HEK293 (cell line): ENCODE results near the gene INTS15.
"Not testable (repeated sequence)": the region's sequence is repeated elsewhere in the genome, so short reads cannot be mapped to it uniquely, and the experiment has no call there.

Experiments used
- CTCF ChIA-PET: fragments of 350-600 bp; formaldehyde crosslinking; extraction: SDS; loops from one replicate; lab custom pipeline; 2021; ENCODE audit warnings: antibody characterized with exemption; lab: Yijun Ruan, JAX
- POLR2A ChIA-PET: fragments of 300-600 bp; formaldehyde crosslinking; extraction: SDS; loops from one replicate; lab custom pipeline; 2020; ENCODE audit warnings: antibody characterized with exemption, inconsistent platforms; lab: Yijun Ruan, JAX
- H3K27ac ChIP-seq: fragments of 200-500 bp; sonication (Bioruptor generic); 2 replicates; pipeline ENCODE4 v1.5.1; 2014; ENCODE audit warnings: low read depth, low read length, control low read depth, inconsistent platforms; ENCODE audit errors: extremely low read depth
- H3K36me3 ChIP-seq, 2 experiments: fragments of 200-500 bp in 1 of 2; sonication (Bioruptor generic) in 1 of 2; 1 replicate in 1 of 2; 2 replicates in 1 of 2; pipeline ENCODE4 v1.5.1; 2014 to 2017; ENCODE audit warnings: inconsistent platforms in 2 of 2, low read length in 2 of 2; ENCODE audit not compliant: control insufficient read depth in 2 of 2, insufficient read depth in 1 of 2
- H3K4me1 ChIP-seq: fragments of 200-500 bp; sonication (Bioruptor generic); 2 replicates; pipeline ENCODE4 v1.5.1; 2014; ENCODE audit warnings: mild to moderate bottlenecking, low read length, inconsistent platforms; ENCODE audit not compliant: control insufficient read depth, insufficient read depth
- H3K4me3 ChIP-seq: 2 replicates; pipeline ENCODE4 v1.5.1; 2011; ENCODE audit warnings: low read depth, mild to moderate bottlenecking, control low read depth, low read length, moderate library complexity
- H3K9me3 ChIP-seq: fragments of 200-500 bp; sonication (Bioruptor generic); 2 replicates; pipeline ENCODE4 v1.5.1; 2014; ENCODE audit warnings: low read depth, low read length, inconsistent platforms; ENCODE audit not compliant: control insufficient read depth, insufficient read depth
- BCL11A ChIP-seq: fragments of 450-650 bp; formaldehyde crosslinking; IDR thresholded peaks from 2 replicates; pipeline ENCODE4 v1.5.1; 2016; ENCODE audit warnings: low read depth, missing biosample characterization, missing genetic modification characterization
- GLI2 ChIP-seq: fragments of 450-650 bp; formaldehyde crosslinking; IDR thresholded peaks from 2 replicates; pipeline ENCODE4; 2017; ENCODE audit warnings: missing biosample characterization, missing genetic modification characterization, low read depth, borderline replicate concordance
- HOXA7 ChIP-seq: sonication (generic); formaldehyde crosslinking; IDR thresholded peaks from 2 replicates; pipeline ENCODE4 v1.8.1; 2022; ENCODE audit warnings: missing genetic modification reagents, borderline replicate concordance
- KLF10 ChIP-seq: fragments of 450-650 bp; IDR thresholded peaks from 2 replicates; pipeline ENCODE4 v1.5.1; 2018; ENCODE audit warnings: missing biosample characterization, mild to moderate bottlenecking, missing genetic modification characterization
- MEIS1 ChIP-seq: sonication (generic); formaldehyde crosslinking; IDR thresholded peaks from 2 replicates; pipeline ENCODE4 v1.8.1; 2022; ENCODE audit warnings: missing genetic modification reagents, mild to moderate bottlenecking, borderline replicate concordance
- PRDM1 ChIP-seq: fragments of 450-650 bp; formaldehyde crosslinking; IDR thresholded peaks from 2 replicates; pipeline ENCODE4; 2016; ENCODE audit warnings: missing biosample characterization, missing genetic modification characterization
- SP7 ChIP-seq: fragments of 450-650 bp; formaldehyde crosslinking; IDR thresholded peaks from 2 replicates; pipeline ENCODE4 v1.5.1; 2016; ENCODE audit warnings: missing biosample characterization, missing genetic modification characterization
- ZBTB48 ChIP-seq: fragments of 450-650 bp; formaldehyde crosslinking; IDR thresholded peaks from 2 replicates; pipeline ENCODE4 v1.5.1; 2016; ENCODE audit warnings: missing biosample characterization, missing genetic modification characterization
- ZNF10 ChIP-seq: fragments of 450-650 bp; formaldehyde crosslinking; IDR thresholded peaks from 2 replicates; pipeline ENCODE4 v1.5.1; 2017; ENCODE audit warnings: missing biosample characterization, missing genetic modification characterization
- ZNF132 ChIP-seq: fragments of 450-650 bp; formaldehyde crosslinking; IDR thresholded peaks from 2 replicates; pipeline ENCODE4 v1.5.1; 2017; ENCODE audit warnings: missing biosample characterization, missing genetic modification characterization, borderline replicate concordance
- ZNF302 ChIP-seq: fragments of 450-650 bp; formaldehyde crosslinking; IDR thresholded peaks from 2 replicates; pipeline ENCODE4 v1.5.1; 2016; ENCODE audit warnings: missing biosample characterization, missing genetic modification characterization, low read depth
- ZNF324 ChIP-seq: fragments of 450-650 bp; formaldehyde crosslinking; IDR thresholded peaks from 2 replicates; pipeline ENCODE4 v1.5.1; 2016; ENCODE audit warnings: missing biosample characterization, missing genetic modification characterization
- ZNF335 ChIP-seq: fragments of 450-650 bp; formaldehyde crosslinking; conservative IDR thresholded peaks from 2 replicates; pipeline ENCODE4 v1.5.1; 2016; ENCODE audit warnings: missing biosample characterization, missing genetic modification characterization
- ZNF391 ChIP-seq: fragments of 450-650 bp; formaldehyde crosslinking; IDR thresholded peaks from 2 replicates; pipeline ENCODE4 v1.5.1; 2016; ENCODE audit warnings: low read depth, missing biosample characterization, missing genetic modification characterization, borderline replicate concordance
- ZNF423 ChIP-seq: fragments of 450-650 bp; formaldehyde crosslinking; IDR thresholded peaks from 2 replicates; pipeline ENCODE4 v1.5.1; 2016; ENCODE audit warnings: missing biosample characterization, missing genetic modification characterization
- ZNF48 ChIP-seq: fragments of 450-650 bp; formaldehyde crosslinking; IDR thresholded peaks from 2 replicates; pipeline ENCODE4 v1.5.1; 2016; ENCODE audit warnings: missing biosample characterization, missing genetic modification characterization
- ZNF561 ChIP-seq: fragments of 450-650 bp; IDR thresholded peaks from 2 replicates; pipeline ENCODE4 v1.5.1; 2018; ENCODE audit warnings: missing biosample characterization, missing genetic modification characterization, borderline replicate concordance
- ZNF623 ChIP-seq: fragments of 450-650 bp; formaldehyde crosslinking; IDR thresholded peaks from 2 replicates; pipeline ENCODE4 v1.5.1; 2016; ENCODE audit warnings: missing biosample characterization, missing genetic modification characterization
- ZNF654 ChIP-seq: fragments of 450-650 bp; formaldehyde crosslinking; IDR thresholded peaks from 2 replicates; pipeline ENCODE4 v1.5.1; 2016; ENCODE audit warnings: low read depth, missing biosample characterization, missing genetic modification characterization
- ZNF677 ChIP-seq: fragments of 450-650 bp; IDR thresholded peaks from 2 replicates; pipeline ENCODE4 v1.5.0; 2018; ENCODE audit warnings: missing biosample characterization, mild to moderate bottlenecking, missing genetic modification characterization, moderate library complexity
- ZNF837 ChIP-seq: fragments of 450-650 bp; formaldehyde crosslinking; IDR thresholded peaks from 2 replicates; pipeline ENCODE4 v1.5.1; 2016; ENCODE audit warnings: missing biosample characterization, missing genetic modification characterization
- ZSCAN23 ChIP-seq: fragments of 450-650 bp; formaldehyde crosslinking; IDR thresholded peaks from 2 replicates; pipeline ENCODE4 v1.5.1; 2016; ENCODE audit warnings: missing biosample characterization, missing genetic modification characterization
- TF ChIP-seq, protein P1 (sequence below): fragments of 450-650 bp; formaldehyde crosslinking; IDR thresholded peaks from 2 replicates; pipeline ENCODE4 v1.5.1; 2016; ENCODE audit warnings: missing biosample characterization, missing genetic modification characterization
- TF ChIP-seq, protein P2 (sequence below): fragments of 450-650 bp; formaldehyde crosslinking; IDR thresholded peaks from 2 replicates; pipeline ENCODE4 v1.5.1; 2016; ENCODE audit warnings: missing biosample characterization, missing genetic modification characterization
- TF ChIP-seq, protein P3 (sequence below): fragments of 450-650 bp; formaldehyde crosslinking; IDR thresholded peaks from 2 replicates; pipeline ENCODE4 v1.5.1; 2016; ENCODE audit warnings: missing biosample characterization, missing genetic modification characterization
- TF ChIP-seq, protein P4 (sequence below): fragments of 450-650 bp; formaldehyde crosslinking; IDR thresholded peaks from 2 replicates; pipeline ENCODE4 v1.5.1; 2017; ENCODE audit warnings: missing biosample characterization, missing genetic modification characterization
- TF ChIP-seq, protein P5 (sequence below): fragments of 450-650 bp; formaldehyde crosslinking; IDR thresholded peaks from 2 replicates; pipeline ENCODE4 v1.5.1; 2016; ENCODE audit warnings: missing biosample characterization, missing genetic modification characterization

Gene INTS15

DNA sequence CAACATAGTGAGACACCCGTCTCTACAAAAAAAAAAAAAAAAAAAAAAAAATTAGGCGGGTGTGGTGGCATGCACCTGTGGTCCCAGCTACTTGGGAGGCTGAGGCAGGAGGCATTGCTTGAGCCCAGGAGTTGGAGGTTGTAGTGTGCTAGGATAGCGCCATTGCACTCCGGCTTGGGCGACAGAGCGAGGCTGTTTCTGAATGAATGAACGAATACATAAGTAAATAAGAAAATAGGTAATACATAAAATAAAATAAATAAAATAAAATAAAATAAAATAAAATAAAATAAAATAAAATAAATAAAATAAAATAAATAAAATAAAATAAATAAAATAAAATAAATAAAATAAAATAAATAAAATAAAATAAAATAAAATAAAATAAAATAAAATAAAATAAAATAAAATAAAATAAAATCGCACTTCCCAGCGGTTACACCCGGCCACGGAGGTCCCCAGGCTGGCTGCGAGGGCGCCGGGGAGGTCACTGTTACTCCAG, 12.9 kb upstream of the INTS15 start:
- ChIA-PET CTCF (interaction anchor here (1.3 to 3.6 kb wide), 4 partner anchors 13 to 50 kb away, joined by 4 to 19 read pairs (median 6); partner anchors contain the start of gene INTS15), POLR2A (interaction anchor here (0.6 to 1.0 kb wide), 2 partner anchors 13 to 36 kb away, joined by 3 read pairs; partner anchors contain the start of gene INTS15)
- TF ChIP-seq ZNF335 (tag by site-specific recombination): 0 out of 2 replicates have a peak, but pooled peaks have one; percentile 60
- TF ChIP-seq, protein P1, sequence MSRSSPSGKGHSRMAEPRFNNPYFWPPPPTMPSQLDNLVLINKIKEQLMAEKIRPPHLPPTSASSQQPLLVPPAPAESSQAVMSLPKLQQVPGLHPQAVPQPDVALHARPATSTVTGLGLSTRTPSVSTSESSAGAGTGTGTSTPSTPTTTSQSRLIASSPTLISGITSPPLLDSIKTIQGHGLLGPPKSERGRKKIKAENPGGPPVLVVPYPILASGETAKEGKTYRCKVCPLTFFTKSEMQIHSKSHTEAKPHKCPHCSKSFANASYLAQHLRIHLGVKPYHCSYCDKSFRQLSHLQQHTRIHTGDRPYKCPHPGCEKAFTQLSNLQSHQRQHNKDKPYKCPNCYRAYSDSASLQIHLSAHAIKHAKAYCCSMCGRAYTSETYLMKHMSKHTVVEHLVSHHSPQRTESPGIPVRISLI (tag by site-specific recombination): peak; percentile 96
- H3K4me3 ChIP-seq: peak overlapping the region; percentile 82
- peaks cover 12 to 18% of the 10 kb centered on the region in 2 experiments; a peak in 2 of 3 replicates for H3K36me3 ChIP-seq
- not testable (repeated sequence) for H3K4me1 ChIP-seq, H3K9me3 ChIP-seq
- peak overlapping the region; percentile 93 for H3K27ac ChIP-seq

DNA sequence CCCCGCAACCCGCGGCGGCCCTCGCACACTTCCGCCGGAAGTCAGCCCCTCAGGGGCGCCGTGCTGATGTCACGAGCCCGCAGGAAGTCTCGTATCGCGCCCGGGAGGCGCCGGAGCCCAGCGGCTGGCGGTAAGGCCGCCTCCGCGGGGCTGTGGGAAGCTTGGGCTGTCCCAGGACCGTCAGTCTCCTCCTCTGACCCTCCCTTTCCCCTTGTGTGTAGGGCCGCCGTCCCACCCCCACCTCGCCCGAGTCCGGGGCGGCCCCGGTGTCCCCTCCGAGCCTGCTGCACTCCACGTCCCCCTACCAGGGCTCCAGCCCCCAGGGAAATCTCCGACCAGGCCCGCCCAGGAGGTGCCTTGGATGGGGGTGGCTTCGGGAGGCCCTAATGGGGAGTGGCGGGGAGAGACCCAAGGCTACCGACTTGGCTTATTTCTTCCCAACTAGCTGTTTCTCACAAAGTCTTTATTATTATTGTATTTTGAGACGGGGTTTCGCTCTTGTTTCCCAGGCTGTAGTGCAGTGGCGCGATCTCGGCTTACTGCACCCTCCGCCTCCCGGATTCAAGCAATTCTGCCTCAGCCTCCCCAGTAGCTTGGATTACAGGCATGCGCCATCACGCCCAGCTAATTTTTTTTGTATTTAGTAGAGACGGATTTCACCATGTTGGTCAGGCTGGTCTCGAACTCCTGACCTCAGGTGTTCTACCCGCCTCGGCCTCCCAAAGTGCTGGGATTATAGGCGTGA, 12.3 kb upstream of the INTS15 start, which contains the start of gene ZDHHC4:
TSS of gene ZDHHC4 (plus strand) at position 86 of the 745 bp plus-strand sequence. CDS start 3,108 bp downstream, outside the sequence.
- Histone ChIP-seq H3K36me3 (peaks cover 18 to 24% of the 10 kb centered on the region in 2 experiments; a peak in 2 of 3 replicates), H3K4me3 (peak within 1 kb of the TSS; percentile 82), H3K4me1 (no peaks in the 10 kb centered on the region; the same call in 1 of the 2 replicates), H3K27ac (peak within 1 kb of the TSS; percentile 93), H3K9me3 (no peaks in the 10 kb centered on the region)
- ChIA-PET POLR2A (interaction anchor here (0.6 to 1.0 kb wide), 4 partner anchors 11 to 44 kb away, joined by 3 read pairs; partner anchors contain the start of gene INTS15), CTCF (interaction anchor here (1.3 to 1.8 kb wide), 2 partner anchors 12 to 18 kb away, joined by 5 to 12 read pairs; partner anchors contain the start of gene INTS15)
- TF ChIP-seq BCL11A: no peak
- no peak for TF ChIP-seq ZNF324 (tag by site-specific recombination)
- peak; percentile 44; the same call in 1 of the 2 replicates for TF ChIP-seq ZNF561 (tag by site-specific recombination)
- no peak for TF ChIP-seq ZNF654 (tag by site-specific recombination)
- TF ChIP-seq ZNF623 (tag by site-specific recombination): no peak
- TF ChIP-seq, protein P2, sequence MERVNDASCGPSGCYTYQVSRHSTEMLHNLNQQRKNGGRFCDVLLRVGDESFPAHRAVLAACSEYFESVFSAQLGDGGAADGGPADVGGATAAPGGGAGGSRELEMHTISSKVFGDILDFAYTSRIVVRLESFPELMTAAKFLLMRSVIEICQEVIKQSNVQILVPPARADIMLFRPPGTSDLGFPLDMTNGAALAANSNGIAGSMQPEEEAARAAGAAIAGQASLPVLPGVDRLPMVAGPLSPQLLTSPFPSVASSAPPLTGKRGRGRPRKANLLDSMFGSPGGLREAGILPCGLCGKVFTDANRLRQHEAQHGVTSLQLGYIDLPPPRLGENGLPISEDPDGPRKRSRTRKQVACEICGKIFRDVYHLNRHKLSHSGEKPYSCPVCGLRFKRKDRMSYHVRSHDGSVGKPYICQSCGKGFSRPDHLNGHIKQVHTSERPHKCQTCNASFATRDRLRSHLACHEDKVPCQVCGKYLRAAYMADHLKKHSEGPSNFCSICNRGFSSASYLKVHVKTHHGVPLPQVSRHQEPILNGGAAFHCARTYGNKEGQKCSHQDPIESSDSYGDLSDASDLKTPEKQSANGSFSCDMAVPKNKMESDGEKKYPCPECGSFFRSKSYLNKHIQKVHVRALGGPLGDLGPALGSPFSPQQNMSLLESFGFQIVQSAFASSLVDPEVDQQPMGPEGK: peak; percentile 81
- TF ChIP-seq, protein P3, sequence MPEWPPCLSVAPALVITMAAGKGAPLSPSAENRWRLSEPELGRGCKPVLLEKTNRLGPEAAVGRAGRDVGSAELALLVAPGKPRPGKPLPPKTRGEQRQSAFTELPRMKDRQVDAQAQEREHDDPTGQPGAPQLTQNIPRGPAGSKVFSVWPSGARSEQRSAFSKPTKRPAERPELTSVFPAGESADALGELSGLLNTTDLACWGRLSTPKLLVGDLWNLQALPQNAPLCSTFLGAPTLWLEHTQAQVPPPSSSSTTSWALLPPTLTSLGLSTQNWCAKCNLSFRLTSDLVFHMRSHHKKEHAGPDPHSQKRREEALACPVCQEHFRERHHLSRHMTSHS (tag by site-specific recombination): no peak
- no peak for TF ChIP-seq PRDM1 (tag by site-specific recombination)
- TF ChIP-seq ZNF423 (tag by site-specific recombination): peak; percentile 93
- TF ChIP-seq, protein P4, sequence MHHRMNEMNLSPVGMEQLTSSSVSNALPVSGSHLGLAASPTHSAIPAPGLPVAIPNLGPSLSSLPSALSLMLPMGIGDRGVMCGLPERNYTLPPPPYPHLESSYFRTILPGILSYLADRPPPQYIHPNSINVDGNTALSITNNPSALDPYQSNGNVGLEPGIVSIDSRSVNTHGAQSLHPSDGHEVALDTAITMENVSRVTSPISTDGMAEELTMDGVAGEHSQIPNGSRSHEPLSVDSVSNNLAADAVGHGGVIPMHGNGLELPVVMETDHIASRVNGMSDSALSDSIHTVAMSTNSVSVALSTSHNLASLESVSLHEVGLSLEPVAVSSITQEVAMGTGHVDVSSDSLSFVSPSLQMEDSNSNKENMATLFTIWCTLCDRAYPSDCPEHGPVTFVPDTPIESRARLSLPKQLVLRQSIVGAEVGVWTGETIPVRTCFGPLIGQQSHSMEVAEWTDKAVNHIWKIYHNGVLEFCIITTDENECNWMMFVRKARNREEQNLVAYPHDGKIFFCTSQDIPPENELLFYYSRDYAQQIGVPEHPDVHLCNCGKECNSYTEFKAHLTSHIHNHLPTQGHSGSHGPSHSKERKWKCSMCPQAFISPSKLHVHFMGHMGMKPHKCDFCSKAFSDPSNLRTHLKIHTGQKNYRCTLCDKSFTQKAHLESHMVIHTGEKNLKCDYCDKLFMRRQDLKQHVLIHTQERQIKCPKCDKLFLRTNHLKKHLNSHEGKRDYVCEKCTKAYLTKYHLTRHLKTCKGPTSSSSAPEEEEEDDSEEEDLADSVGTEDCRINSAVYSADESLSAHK (tag by site-specific recombination): no peak
- no peak for TF ChIP-seq GLI2 (tag by site-specific recombination)
- no peak for TF ChIP-seq ZSCAN23
- no peak for TF ChIP-seq MEIS1
- no peak for TF ChIP-seq ZNF48 (tag by site-specific recombination)
- no peak for TF ChIP-seq ZNF302 (tag by site-specific recombination)
- TF ChIP-seq SP7 (tag by site-specific recombination): peak; percentile 77; the same call in 1 of the 2 replicates
- peak; percentile 46; the same call in 1 of the 2 replicates for TF ChIP-seq ZBTB48 (tag by site-specific recombination)
- peak; percentile 67 for TF ChIP-seq ZNF391 (tag by site-specific recombination)
- no peak for TF ChIP-seq HOXA7 (CRISPR knock-in tag)
- TF ChIP-seq ZNF837: no peak
- 0 out of 2 replicates have a peak, but pooled peaks have one; percentile 19 for TF ChIP-seq KLF10 (tag by site-specific recombination)
- TF ChIP-seq ZNF10 (tag by site-specific recombination): no peak
- TF ChIP-seq ZNF677 (tag by site-specific recombination): no peak
- TF ChIP-seq, protein P5, sequence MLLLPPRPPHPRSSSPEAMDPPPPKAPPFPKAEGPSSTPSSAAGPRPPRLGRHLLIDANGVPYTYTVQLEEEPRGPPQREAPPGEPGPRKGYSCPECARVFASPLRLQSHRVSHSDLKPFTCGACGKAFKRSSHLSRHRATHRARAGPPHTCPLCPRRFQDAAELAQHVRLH: no peak
- no peak for TF ChIP-seq ZNF132 (tag by site-specific recombination)
